T-cell (primary cell): ENCODE results near the gene RPL12. TPM values are rescaled to one million over a fixed set of nuclear protein-coding genes. Genes with fewer than 3 reads are reported as not detected.

Experiments used
- ATAC-seq, 4 experiments: fragments of 200-7000 bp in 3 of 4; fragments of 150-1000 bp in 1 of 4; cut with Tn5 transposase; replicated peaks in 1 of 4; 1 replicate in 3 of 4; 2 replicates in 1 of 4; pipeline ENCODE4 v1.10.0; 2021; ENCODE audit warnings: moderate library complexity in 3 of 4, mild to moderate bottlenecking in 2 of 4, moderate number of reproducible peaks in 1 of 4
- CTCF ChIA-PET, 2 donors: fragments of 300-600 bp; sonication (Branson Sonifier 250); formaldehyde crosslinking; loops; one replicate each; lab custom pipeline; 2022; ENCODE audit warnings: antibody characterized with exemption in 2 of 2; lab: Charles Lee
- POLR2A ChIA-PET, 2 donors: fragments of 300-600 bp; sonication (Branson Sonifier 250); formaldehyde crosslinking; loops; one replicate each; lab custom pipeline; 2022; ENCODE audit warnings: antibody characterized with exemption in 2 of 2; lab: Charles Lee
- DNase-seq, 35 experiments: peaks; one replicate each; pipeline versions ENCODE4 v3.0.0 to v3.0.0-alpha.2; 2013 to 2023
- H3K27ac ChIP-seq: one replicate; pipeline ENCODE4 v1.5.1; 2013; ENCODE audit warnings: low read length
- H3K27me3 ChIP-seq, 2 experiments: replicated peaks in 1 of 2; 1 replicate in 1 of 2; 2 replicates in 1 of 2; pipeline versions ENCODE4 v1.6.1 to v1.7.0; 2013; ENCODE audit warnings: low read length in 1 of 2, mixed read lengths in 1 of 2; ENCODE audit not compliant: control insufficient read depth in 2 of 2, insufficient read depth in 2 of 2; ENCODE audit errors: extremely low read depth in 1 of 2
- H3K36me3 ChIP-seq, 2 donors: 1 replicate in 1 of 2; 2 replicates in 1 of 2; pipeline versions ENCODE4 v1.6.1 to v1.7.0; 2013; ENCODE audit warnings: low read length in 1 of 2; ENCODE audit not compliant: control insufficient read depth in 2 of 2, insufficient read depth in 1 of 2; ENCODE audit errors: extremely low read depth in 1 of 2
- H3K4me1 ChIP-seq, 2 experiments: 1 replicate in 1 of 2; 2 replicates in 1 of 2; pipeline versions ENCODE4 v1.6.1 to v1.7.0; 2013; ENCODE audit warnings: low read length in 2 of 2, mixed read lengths in 1 of 2; ENCODE audit not compliant: insufficient read depth in 2 of 2, control insufficient read depth in 1 of 2; ENCODE audit errors: extremely low read depth in 1 of 2
- H3K4me3 ChIP-seq, 2 donors: 1 replicate in 1 of 2; 2 replicates in 1 of 2; pipeline versions ENCODE4 v1.5.1 to v1.7.0; 2013; ENCODE audit warnings: mild to moderate bottlenecking in 2 of 2, low read length in 1 of 2, moderate library complexity in 1 of 2; ENCODE audit not compliant: control insufficient read depth in 1 of 2; ENCODE audit errors: extremely low read depth in 1 of 2
- H3K9me3 ChIP-seq: 2 replicates; pipeline ENCODE4 v1.7.0; 2013
- H3K27ac Mint-ChIP-seq, 2 donors: one replicate each; pipeline ENCODE4 v1.8.0; 2020 to 2021; ENCODE audit warnings: mild to moderate bottlenecking in 2 of 2, mixed read lengths in 2 of 2
- H3K27me3 Mint-ChIP-seq, 2 donors: one replicate each; pipeline ENCODE4 v1.8.0; 2021 to 2022; ENCODE audit warnings: mixed read lengths in 2 of 2
- H3K36me3 Mint-ChIP-seq: one replicate; pipeline ENCODE4 v1.8.0; 2021; ENCODE audit warnings: mixed read lengths
- H3K4me1 Mint-ChIP-seq, 3 donors: one replicate each; pipeline ENCODE4 v1.8.0; 2020 to 2022; ENCODE audit warnings: mixed read lengths in 3 of 3, mild to moderate bottlenecking in 1 of 3
- H3K4me3 Mint-ChIP-seq, 3 donors: one replicate each; pipeline ENCODE4 v1.8.0; 2020 to 2022; ENCODE audit warnings: mild to moderate bottlenecking in 3 of 3, mixed read lengths in 3 of 3, moderate library complexity in 3 of 3
- H3K9me3 Mint-ChIP-seq, 3 donors: one replicate each; pipeline ENCODE4 v1.8.0; 2020 to 2022; ENCODE audit warnings: mixed read lengths in 3 of 3
- WGBS: methylation state at CpG from one replicate; pipeline ENCODE4 v1.1.5; 2013; ENCODE audit warnings: missing lambda C conversion rate; ENCODE audit not compliant: insufficient coverage; 5-methylcytosine and 5-hydroxymethylcytosine counted together
- total RNA-seq, 35 experiments: library from RNA in 6 of 35; stranded (reverse) in 6 of 35; fragments of 120-200 nt in 1 of 35; gene quantifications; one replicate each; pipeline versions ENCODE4 v1.2.1 to v1.2.4 and lab custom pipeline; 2013 to 2026

The RPL12 gene
- total RNA-seq, 5 donors from 2014 or later (not counting 1 experiment from before 2014, with no cell fraction given), result 1,494 to 1,979 (median 1,776) TPM

- ATAC-seq (no peak), DNase-seq (no peak)
- Mint-ChIP-seq H3K9me3 (no peaks in the 10 kb centered on the region), H3K27ac (no peak overlapping the region), H3K36me3 (peaks cover 66% of the 10 kb centered on the region), H3K4me3 (no peak overlapping the region), H3K27me3 (no peaks in the 10 kb centered on the region), H3K4me1 (peaks cover 31 to 40% (median 32%) of the 10 kb centered on the region in 3 donors)
- 96% methylated on average over 4 of the region's 7 CpGs for WGBS
- H3K9me3 ChIP-seq, result no peaks in the 10 kb centered on the region
- ChIA-PET POLR2A (interaction anchor here in 1 of 2 donors (0.6 kb wide), 1 partner anchor 16 kb away, joined by 12 read pairs; no protein-coding TSS in a partner anchor), CTCF (no interaction called here)
- H3K27me3 ChIP-seq, result no peaks in the 10 kb centered on the region
- no peak overlapping the region for H3K4me3 ChIP-seq
- peaks cover 12 to 75% of the 10 kb centered on the region in 2 donors for H3K36me3 ChIP-seq
- peaks cover 14 to 30% of the 10 kb centered on the region in 2 experiments for H3K4me1 ChIP-seq
- H3K27ac ChIP-seq, result no peak overlapping the region
These were observed 4.3 kb downstream of the RPL12 start for GRCh38 chr9:127446713-127447415.

- ChIA-PET POLR2A (no interaction called here), CTCF (no interaction called here)
- peaks cover 12 to 79% of the 10 kb centered on the region in 2 donors for H3K36me3 ChIP-seq
- Mint-ChIP-seq H3K27me3 (no peaks in the 10 kb centered on the region), H3K4me1 (peaks cover 28 to 34% (median 28%) of the 10 kb centered on the region in 3 donors), H3K36me3 (peaks cover 69% of the 10 kb centered on the region), H3K9me3 (no peaks in the 10 kb centered on the region), H3K27ac (peak overlapping the region; percentile 15 to 24), H3K4me3 (no peak overlapping the region)
- H3K27ac ChIP-seq, result no peak overlapping the region
- no peaks in the 10 kb centered on the region for H3K27me3 ChIP-seq
- peaks cover 14 to 28% of the 10 kb centered on the region in 2 experiments for H3K4me1 ChIP-seq
- ATAC-seq (no peak), DNase-seq (no peak)
- 73% methylated on average over 2 of the region's 4 CpGs for WGBS
- no peak overlapping the region for H3K4me3 ChIP-seq
- H3K9me3 ChIP-seq, result no peaks in the 10 kb centered on the region
These were observed 5.1 kb downstream of the RPL12 start for GRCh38 chr9:127445851-127446712.

GRCh38 chr9:127444921-127445850, 6.0 kb downstream of the RPL12 start:
- Mint-ChIP-seq H3K36me3 (peaks cover 74% of the 10 kb centered on the region), H3K4me3 (no peak overlapping the region), H3K27ac (peak overlapping the region in 1 of 2 donors; percentile 5), H3K27me3 (no peaks in the 10 kb centered on the region), H3K4me1 (peaks cover 22 to 28% (median 25%) of the 10 kb centered on the region in 3 donors), H3K9me3 (no peaks in the 10 kb centered on the region)
- peaks cover 14 to 86% of the 10 kb centered on the region in 2 donors for H3K36me3 ChIP-seq
- DNase-seq (no peak), ATAC-seq (no peak)
- 85% methylated on average over 9 of the region's 15 CpGs for WGBS
- no peak overlapping the region for H3K4me3 ChIP-seq
- no peak overlapping the region for H3K27ac ChIP-seq
- peaks cover 11 to 19% of the 10 kb centered on the region in 2 experiments for H3K4me1 ChIP-seq
- POLR2A ChIA-PET, result interaction anchor here in 1 of 2 donors (0.5 kb wide), 1 partner anchor 13 kb away, joined by 6 read pairs; no protein-coding TSS in a partner anchor
- no peaks in the 10 kb centered on the region for H3K9me3 ChIP-seq
- CTCF ChIA-PET, result no interaction called here
- H3K27me3 ChIP-seq, result no peaks in the 10 kb centered on the region

GRCh38 chr9:127444283-127444920, 6.8 kb downstream of the RPL12 start:
- Histone ChIP-seq H3K4me1 (peaks cover 3 to 11% of the 10 kb centered on the region in 2 experiments), H3K9me3 (no peaks in the 10 kb centered on the region), H3K4me3 (no peak overlapping the region), H3K27me3 (no peaks in the 10 kb centered on the region), H3K36me3 (peaks cover 11 to 85% of the 10 kb centered on the region in 2 donors), H3K27ac (no peak overlapping the region)
- Mint-ChIP-seq H3K4me3 (no peak overlapping the region), H3K27ac (no peak overlapping the region), H3K4me1 (peaks cover 14 to 21% (median 20%) of the 10 kb centered on the region in 3 donors), H3K27me3 (no peaks in the 10 kb centered on the region), H3K9me3 (no peaks in the 10 kb centered on the region), H3K36me3 (peaks cover 71% of the 10 kb centered on the region)
- ATAC-seq (no peak), DNase-seq (no peak)
- WGBS, result 93% methylated on average over 9 of the region's 17 CpGs
- POLR2A ChIA-PET, result no interaction called here
- CTCF ChIA-PET, result no interaction called here

GRCh38 chr9:127438394-127438793, 12.8 kb downstream of the RPL12 start:
- ATAC-seq (no peak), DNase-seq (no peak)
- Histone ChIP-seq H3K4me1 (peaks cover 0 to 28% of the 10 kb centered on the region in 2 experiments), H3K27me3 (no peaks in the 10 kb centered on the region), H3K4me3 (no peak overlapping the region), H3K9me3 (no peaks in the 10 kb centered on the region), H3K27ac (no peak overlapping the region), H3K36me3 (peaks cover 12 to 87% of the 10 kb centered on the region in 2 donors)
- Mint-ChIP-seq H3K9me3 (no peaks in the 10 kb centered on the region), H3K4me3 (no peak overlapping the region), H3K27me3 (no peaks in the 10 kb centered on the region), H3K27ac (no peak overlapping the region), H3K4me1 (peaks cover 9 to 16% (median 14%) of the 10 kb centered on the region in 3 donors), H3K36me3 (peaks cover 60% of the 10 kb centered on the region)
- 97% methylated on average over 5 of the region's 9 CpGs for WGBS
- ChIA-PET POLR2A (interaction anchor here in 1 of 2 donors (0.6 kb wide), 1 partner anchor 14 kb away, joined by 3 read pairs; the partner anchor contains the start of gene ZNF79), CTCF (no interaction called here)
